OCI-LY7 (cell line): ENCODE data around the gene BOLA2B. TPM values are rescaled to one million over a fixed set of nuclear protein-coding genes. Genes with fewer than 3 reads are reported as not detected.
"Not testable (repeated sequence)": the region's sequence is repeated elsewhere in the genome, so short reads cannot be mapped to it uniquely, and the experiment has no call there.

Experiments used
- BruUV-seq: library from RNA; stranded (reverse); fragments of 400-500 nt; replicated peaks from 2 replicates; lab custom pipeline; 2021; lab: Mats Ljungman, UMichigan
- CTCF ChIA-PET: fragments of 300-600 bp; sonication (Branson Sonifier 250); formaldehyde crosslinking; loops from one replicate; lab custom pipeline; 2022; ENCODE audit warnings: antibody characterized with exemption; ENCODE audit not compliant: unreplicated experiment; lab: Charles Lee
- POLR2A ChIA-PET: fragments of 300-600 bp; sonication (Branson Sonifier 250); formaldehyde crosslinking; loops from one replicate; lab custom pipeline; 2022; ENCODE audit warnings: antibody characterized with exemption; lab: Charles Lee
- DNase-seq: peaks from one replicate; pipeline ENCODE4 v3.0.0-alpha.2; 2015; ENCODE audit warnings: low spot score
- H2AFZ ChIP-seq: fragments of 200-600 bp; sonication (generic), shearing (Covaris generic); 2 replicates; pipeline ENCODE4 v1.6.1; 2014; ENCODE audit warnings: mild to moderate bottlenecking, antibody characterized with exemption, low read length, moderate library complexity
- H3K27ac ChIP-seq: fragments of 200-600 bp; sonication (generic); 2 replicates; pipeline ENCODE4 v1.5.1; 2014; ENCODE audit warnings: mixed run types, low read depth, mild to moderate bottlenecking, moderate library complexity, low read length, inconsistent platforms; ENCODE audit not compliant: poor library complexity, severe bottlenecking
- H3K36me3 ChIP-seq: fragments of 200-600 bp; sonication (generic); 2 replicates; pipeline ENCODE4 v1.6.1; 2014; ENCODE audit warnings: mild to moderate bottlenecking, antibody characterized with exemption, low read length, moderate library complexity, mixed read lengths; ENCODE audit not compliant: insufficient read depth
- H3K4me1 ChIP-seq: fragments of 200-600 bp; sonication (generic); 2 replicates; pipeline ENCODE4 v1.5.1; 2014; ENCODE audit warnings: mild to moderate bottlenecking, low read length; ENCODE audit not compliant: insufficient read depth, poor library complexity, severe bottlenecking
- H3K4me2 ChIP-seq: fragments of 200-600 bp; sonication (generic); 2 replicates; pipeline ENCODE4 v1.6.1; 2014; ENCODE audit warnings: mild to moderate bottlenecking, low read length
- H3K4me3 ChIP-seq: fragments of 200-600 bp; sonication (generic); 2 replicates; pipeline ENCODE4 v1.5.1; 2014; ENCODE audit warnings: mild to moderate bottlenecking, low read depth, low read length; ENCODE audit not compliant: poor library complexity, severe bottlenecking
- H3K79me2 ChIP-seq: fragments of 200-600 bp; sonication (generic); 2 replicates; pipeline ENCODE4 v1.6.1; 2016; ENCODE audit warnings: low read depth, mild to moderate bottlenecking, low read length, moderate library complexity, mixed read lengths; ENCODE audit not compliant: insufficient read depth
- H3K9me2 ChIP-seq: fragments of 200-600 bp; sonication (generic); 2 replicates; pipeline ENCODE4 v1.6.1; 2016; ENCODE audit warnings: mild to moderate bottlenecking, low read length, mixed read lengths; ENCODE audit not compliant: insufficient read depth
- H3K9me3 ChIP-seq: fragments of 200-600 bp; sonication (generic); 2 replicates; pipeline ENCODE4 v1.6.1; 2014; ENCODE audit warnings: mild to moderate bottlenecking, mixed run types, low read length, mixed read lengths
- H4K20me1 ChIP-seq: fragments of 200-600 bp; sonication (generic); 2 replicates; pipeline ENCODE4 v1.6.1; 2014; ENCODE audit warnings: mild to moderate bottlenecking, antibody characterized with exemption, low read length, moderate library complexity, mixed read lengths; ENCODE audit not compliant: insufficient read depth
- CTCF ChIP-seq: fragments of 200-600 bp; sonication (generic); conservative IDR thresholded peaks from 2 replicates; pipeline ENCODE4 v1.5.1; 2014; ENCODE audit warnings: mild to moderate bottlenecking, antibody characterized with exemption, low read length, moderate library complexity, mixed read lengths
- EZH2phosphoT487 ChIP-seq: fragments of 200-600 bp; sonication (generic); IDR thresholded peaks from 2 replicates; pipeline ENCODE4 v1.6.1; 2018; ENCODE audit warnings: low read depth, borderline replicate concordance, mild to moderate bottlenecking, mixed run types, antibody characterized with exemption, low read length, moderate library complexity, mixed read lengths
- intact Hi-C: fragments of 100-400 bp; cut with micrococcal nuclease; formaldehyde crosslinking; loops from one replicate; pipeline ENCODE4 v1.10.0; 2022; ENCODE audit not compliant: unreplicated experiment
- total RNA-seq, 2 experiments: library from RNA; depleted of rRNA in 1 of 2; stranded (reverse); fragments of >200 nt in 1 of 2; shearing (Covaris generic) in 1 of 2; gene quantifications; 2 replicates each; pipeline ENCODE4 v1.2.3, GENCODE V29; 2014 to 2022

BOLA2B gene
- total RNA-seq, 2 experiments from 2014 or later, result 119 to 179 TPM

- H2AFZ ChIP-seq, result no peak overlapping the region
- no peaks in the 10 kb centered on the region for H3K4me1 ChIP-seq
- ChIA-PET POLR2A (no interaction called here), CTCF (no interaction called here)
- H3K9me3 ChIP-seq, result no peaks in the 10 kb centered on the region
- no peaks in the 10 kb centered on the region for H4K20me1 ChIP-seq
- no peak for TF ChIP-seq CTCF
- TF ChIP-seq EZH2phosphoT487, result no peak
- no peaks in the 10 kb centered on the region for H3K9me2 ChIP-seq
- no TSS peak for BruUV-seq
- DNase-seq, result no peak
- intact Hi-C loops, result no loop called here
- no peak overlapping the region for H3K4me2 ChIP-seq
- no peak overlapping the region for H3K27ac ChIP-seq
- no peaks in the 10 kb centered on the region for H3K79me2 ChIP-seq
- no peak overlapping the region for H3K4me3 ChIP-seq
- H3K36me3 ChIP-seq, result no peaks in the 10 kb centered on the region
Measured at GRCh38 chr16:30173054-30173453, 20.4 kb downstream of the BOLA2B start.

GRCh38 chr16:30170145-30170544 is 23.3 kb downstream of the BOLA2B start:
- H3K9me2 ChIP-seq, BruUV-seq, H3K4me2 ChIP-seq, H2AFZ ChIP-seq, H3K36me3 ChIP-seq, H3K27ac ChIP-seq, H3K4me3 ChIP-seq, H4K20me1 ChIP-seq, DNase-seq, CTCF ChIA-PET, intact Hi-C loops, H3K9me3 ChIP-seq, H3K4me1 ChIP-seq, POLR2A ChIA-PET, H3K79me2 ChIP-seq: not testable (repeated sequence)

GRCh38 chr16:30169416-30169815 is 24.1 kb downstream of the BOLA2B start:
- DNase-seq, H4K20me1 ChIP-seq, H2AFZ ChIP-seq, H3K27ac ChIP-seq, H3K9me3 ChIP-seq, H3K9me2 ChIP-seq, H3K36me3 ChIP-seq, intact Hi-C loops, H3K79me2 ChIP-seq, CTCF ChIA-PET, BruUV-seq, POLR2A ChIA-PET, H3K4me1 ChIP-seq, H3K4me2 ChIP-seq, H3K4me3 ChIP-seq: not testable (repeated sequence)

GRCh38 chr16:30168746-30169145 is 24.7 kb downstream of the BOLA2B start:
- H3K79me2 ChIP-seq, H3K36me3 ChIP-seq, intact Hi-C loops, BruUV-seq, H3K9me2 ChIP-seq, H3K4me1 ChIP-seq, H3K4me3 ChIP-seq, H2AFZ ChIP-seq, H4K20me1 ChIP-seq, CTCF ChIA-PET, DNase-seq, H3K4me2 ChIP-seq, H3K27ac ChIP-seq, H3K9me3 ChIP-seq, POLR2A ChIA-PET: not testable (repeated sequence)
